Keratinocyte (primary cell): ENCODE data around the gene EFCAB6.

Experiments
- EZH2 ChIP-seq: IDR thresholded peaks from one replicate; pipeline ENCODE4 v1.6.1; 2012; ENCODE audit warnings: inconsistent platforms, mild to moderate bottlenecking, low read length, moderate library complexity
- TF ChIP-seq, protein P1 (sequence below), 3 experiments: IDR thresholded peaks in 1 of 3; conservative IDR thresholded peaks in 1 of 3; optimal IDR thresholded peaks in 1 of 3; 2 replicates in 2 of 3; 3 replicates in 1 of 3; pipeline versions ENCODE3 to v1.5.1; 2011; ENCODE audit warnings: low read length in 3 of 3, mild to moderate bottlenecking in 3 of 3, moderate library complexity in 2 of 3, control low read depth in 1 of 3, inconsistent platforms in 1 of 3; ENCODE audit not compliant: insufficient read depth in 2 of 3; ENCODE audit errors: extremely low read depth in 1 of 3

DNA sequence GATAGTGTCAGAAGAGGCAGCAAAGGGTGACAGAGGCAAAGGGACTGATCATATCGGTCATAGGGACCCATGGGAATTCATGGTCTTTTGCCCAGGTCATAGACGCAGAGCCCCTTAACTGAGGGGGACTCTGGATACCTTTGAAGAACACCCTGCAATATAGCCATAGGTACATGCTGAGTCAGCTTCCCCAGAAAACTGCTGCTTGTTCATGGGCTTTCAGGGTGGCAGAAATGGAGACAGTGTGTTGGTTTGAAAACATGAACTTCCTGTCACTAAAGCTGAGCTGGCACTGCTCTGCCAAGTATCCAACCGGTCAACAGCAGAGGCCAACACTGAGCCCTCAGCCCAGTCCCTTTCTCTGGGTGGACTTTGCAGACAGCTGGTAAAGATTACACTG lies 114.2 kb downstream of the EFCAB6 start:
- TF ChIP-seq EZH2: no peak
- TF ChIP-seq, protein P1, sequence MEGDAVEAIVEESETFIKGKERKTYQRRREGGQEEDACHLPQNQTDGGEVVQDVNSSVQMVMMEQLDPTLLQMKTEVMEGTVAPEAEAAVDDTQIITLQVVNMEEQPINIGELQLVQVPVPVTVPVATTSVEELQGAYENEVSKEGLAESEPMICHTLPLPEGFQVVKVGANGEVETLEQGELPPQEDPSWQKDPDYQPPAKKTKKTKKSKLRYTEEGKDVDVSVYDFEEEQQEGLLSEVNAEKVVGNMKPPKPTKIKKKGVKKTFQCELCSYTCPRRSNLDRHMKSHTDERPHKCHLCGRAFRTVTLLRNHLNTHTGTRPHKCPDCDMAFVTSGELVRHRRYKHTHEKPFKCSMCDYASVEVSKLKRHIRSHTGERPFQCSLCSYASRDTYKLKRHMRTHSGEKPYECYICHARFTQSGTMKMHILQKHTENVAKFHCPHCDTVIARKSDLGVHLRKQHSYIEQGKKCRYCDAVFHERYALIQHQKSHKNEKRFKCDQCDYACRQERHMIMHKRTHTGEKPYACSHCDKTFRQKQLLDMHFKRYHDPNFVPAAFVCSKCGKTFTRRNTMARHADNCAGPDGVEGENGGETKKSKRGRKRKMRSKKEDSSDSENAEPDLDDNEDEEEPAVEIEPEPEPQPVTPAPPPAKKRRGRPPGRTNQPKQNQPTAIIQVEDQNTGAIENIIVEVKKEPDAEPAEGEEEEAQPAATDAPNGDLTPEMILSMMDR (optimal IDR thresholded peaks at IDR 0.05 in 1 of 3, IDR thresholded peaks at IDR 0.05 in 1 of 3, conservative IDR thresholded peaks at IDR 0.05 in 1 of 3; ENCODE audit: extremely low read depth in 1 of 3, insufficient read depth in 2 of 3, low read length in 3 of 3): no peak
